Peyer's patch (tissue), 4 donors: ENCODE data around the gene LFNG. TPM values are rescaled to one million over a fixed set of nuclear protein-coding genes. Genes with fewer than 3 reads are reported as not detected.

Experiments
- DNase-seq, 3 donors: peaks; one replicate each; pipeline ENCODE4 v3.0.0-alpha.2; 2017 to 2019
- H3K27ac ChIP-seq, 4 donors: fragments of 200-600 bp; sonication (generic); one replicate each; pipeline ENCODE4 v1.5.1; 2016 to 2019
- H3K27me3 ChIP-seq, 2 donors: fragments of 200-600 bp; sonication (generic); one replicate each; pipeline ENCODE4 v1.5.1; 2019
- H3K36me3 ChIP-seq, 3 donors: fragments of 200-600 bp; sonication (generic); one replicate each; pipeline ENCODE4 v1.5.1; 2016 to 2019
- H3K4me1 ChIP-seq, 4 donors: fragments of 200-600 bp; sonication (generic); one replicate each; pipeline ENCODE4 v1.5.1; 2016 to 2019
- H3K4me3 ChIP-seq, 4 donors: fragments of 200-600 bp; sonication (generic); 1 replicate in 3 of 4; 2 replicates in 1 of 4; pipeline ENCODE4 v1.5.1; 2016 to 2019; ENCODE audit warnings: mild to moderate bottlenecking in 1 of 4
- H3K9me3 ChIP-seq, 4 donors: fragments of 200-600 bp; sonication (generic); one replicate each; pipeline ENCODE4 v1.5.1; 2016 to 2019; ENCODE audit warnings: mild to moderate bottlenecking in 1 of 4
- POLR2A ChIP-seq, 2 donors: fragments of 450-650 bp; IDR thresholded peaks; one replicate each; pipeline ENCODE4 v1.5.1; 2017; ENCODE audit warnings: antibody characterized with exemption in 2 of 2, mild to moderate bottlenecking in 2 of 2, moderate library complexity in 2 of 2
- total RNA-seq, 4 donors: library from RNA; depleted of rRNA; stranded (reverse); fragments of >200 nt; gene quantifications; one replicate each; pipeline ENCODE4 v1.1.0, GENCODE V29; 2016
- TF ChIP-seq, protein P1 (sequence below), 6 experiments: fragments of 450-650 bp in 4 of 6; fragments of 200-600 bp in 2 of 6; sonication (generic) in 1 of 6; IDR thresholded peaks; one replicate each; pipeline ENCODE4 v1.5.1; 2017 to 2019; ENCODE audit warnings: antibody characterized with exemption in 6 of 6, mild to moderate bottlenecking in 3 of 6, moderate library complexity in 1 of 6

Gene LFNG
- total RNA-seq, 4 donors from 2014 or later = 22.3 to 104 (median 41.7) TPM

DNA sequence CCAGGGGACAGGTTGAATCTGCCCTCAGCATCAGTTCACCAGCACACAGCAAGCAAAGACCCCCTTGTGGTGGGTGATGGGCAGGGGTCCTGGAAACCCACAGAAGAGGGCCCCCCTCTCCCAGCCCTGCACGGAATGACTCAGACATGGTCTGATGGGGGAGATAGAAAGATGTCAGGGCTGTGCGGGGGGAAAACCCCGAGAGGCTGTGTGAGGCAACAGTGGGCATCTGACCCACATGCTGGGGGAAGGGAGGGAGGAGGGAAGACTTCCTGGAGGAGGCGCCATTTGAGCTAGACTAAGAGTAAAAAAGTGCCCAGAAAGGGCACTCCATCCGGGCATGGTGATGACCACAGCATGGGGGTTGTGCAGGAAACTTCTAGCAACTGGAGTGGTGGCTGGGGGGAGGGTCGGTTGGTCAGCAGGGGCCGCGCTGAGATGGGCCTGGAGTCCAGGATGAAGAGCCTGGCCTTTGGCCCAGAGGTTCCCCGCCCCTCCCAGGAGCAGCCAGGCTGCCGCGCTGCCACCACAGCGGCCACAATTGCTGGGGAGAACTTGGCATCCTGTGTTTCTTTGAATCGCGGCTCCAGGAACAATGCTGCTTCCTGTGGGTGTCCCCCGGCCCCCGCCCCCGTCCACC, 2.5 kb downstream of the LFNG start:
- Histone ChIP-seq H3K27me3 (no peaks in the 10 kb centered on the region), H3K4me1 (peaks cover 11 to 78% (median 55%) of the 10 kb centered on the region in 4 donors), H3K9me3 (no peaks in the 10 kb centered on the region), H3K36me3 (peaks cover 0 to 23% (median 0%) of the 10 kb centered on the region in 3 donors), H3K27ac (peak overlapping the region; percentile 85 to 99 (median 94)), H3K4me3 (peak overlapping the region; percentile 65 to 73 (median 70))
- peak in 2 of 3 donors; percentile 78 to 82 for DNase-seq
- TF ChIP-seq POLR2A (IDR thresholded peaks at IDR 0.05) = no peak
- TF ChIP-seq, protein P1, sequence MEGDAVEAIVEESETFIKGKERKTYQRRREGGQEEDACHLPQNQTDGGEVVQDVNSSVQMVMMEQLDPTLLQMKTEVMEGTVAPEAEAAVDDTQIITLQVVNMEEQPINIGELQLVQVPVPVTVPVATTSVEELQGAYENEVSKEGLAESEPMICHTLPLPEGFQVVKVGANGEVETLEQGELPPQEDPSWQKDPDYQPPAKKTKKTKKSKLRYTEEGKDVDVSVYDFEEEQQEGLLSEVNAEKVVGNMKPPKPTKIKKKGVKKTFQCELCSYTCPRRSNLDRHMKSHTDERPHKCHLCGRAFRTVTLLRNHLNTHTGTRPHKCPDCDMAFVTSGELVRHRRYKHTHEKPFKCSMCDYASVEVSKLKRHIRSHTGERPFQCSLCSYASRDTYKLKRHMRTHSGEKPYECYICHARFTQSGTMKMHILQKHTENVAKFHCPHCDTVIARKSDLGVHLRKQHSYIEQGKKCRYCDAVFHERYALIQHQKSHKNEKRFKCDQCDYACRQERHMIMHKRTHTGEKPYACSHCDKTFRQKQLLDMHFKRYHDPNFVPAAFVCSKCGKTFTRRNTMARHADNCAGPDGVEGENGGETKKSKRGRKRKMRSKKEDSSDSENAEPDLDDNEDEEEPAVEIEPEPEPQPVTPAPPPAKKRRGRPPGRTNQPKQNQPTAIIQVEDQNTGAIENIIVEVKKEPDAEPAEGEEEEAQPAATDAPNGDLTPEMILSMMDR (IDR thresholded peaks at IDR 0.05) = no peak

DNA sequence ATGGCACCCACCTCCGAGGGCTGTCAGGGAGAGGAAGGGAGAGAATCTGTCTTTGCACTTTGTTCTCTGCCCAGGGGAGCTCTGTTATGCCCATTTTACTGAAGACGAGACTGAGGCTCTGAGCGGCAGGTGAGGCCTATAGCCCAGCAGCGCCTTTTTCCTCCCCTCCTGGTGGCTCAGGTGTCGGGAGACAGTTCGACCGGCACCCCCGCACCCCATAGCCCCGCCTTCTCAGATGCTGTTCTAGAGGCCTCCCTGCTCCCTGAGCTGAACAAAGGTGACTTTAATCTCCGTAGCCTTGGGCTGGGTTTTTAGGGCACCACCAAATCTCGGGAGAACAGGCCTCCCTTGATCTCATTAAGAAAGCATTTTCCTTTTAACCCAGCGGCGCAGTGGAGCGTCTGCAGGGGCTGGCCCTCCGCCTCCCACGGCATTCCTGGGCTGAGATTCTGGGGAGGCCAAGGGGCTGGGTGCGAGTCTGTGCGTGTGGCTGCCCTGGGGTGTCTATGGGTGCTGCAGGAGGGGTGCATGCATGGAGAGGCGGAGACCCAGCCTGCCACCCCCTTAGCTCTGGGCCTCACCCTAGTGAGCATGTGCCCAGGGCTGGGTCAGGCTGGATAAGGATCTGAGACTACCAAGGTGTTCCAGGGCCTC, 3.3 kb downstream of the LFNG start:
- no peaks in the 10 kb centered on the region for H3K9me3 ChIP-seq
- peaks cover 0 to 24% (median 0%) of the 10 kb centered on the region in 3 donors for H3K36me3 ChIP-seq
- H3K4me1 ChIP-seq = peaks cover 15 to 85% (median 63%) of the 10 kb centered on the region in 4 donors
- TF ChIP-seq POLR2A (IDR thresholded peaks at IDR 0.05) = peak in 1 of 2 donors; percentile 63
- TF ChIP-seq, protein P1 (IDR thresholded peaks at IDR 0.05) = peak in 2 of 6 experiments; percentile 14 to 22
- peak overlapping the region; percentile 85 to 99 (median 94) for H3K27ac ChIP-seq
- DNase-seq = peak in 2 of 3 donors; percentile 81 to 84
- no peaks in the 10 kb centered on the region for H3K27me3 ChIP-seq
- peak overlapping the region; percentile 65 to 73 (median 70) for H3K4me3 ChIP-seq

DNA sequence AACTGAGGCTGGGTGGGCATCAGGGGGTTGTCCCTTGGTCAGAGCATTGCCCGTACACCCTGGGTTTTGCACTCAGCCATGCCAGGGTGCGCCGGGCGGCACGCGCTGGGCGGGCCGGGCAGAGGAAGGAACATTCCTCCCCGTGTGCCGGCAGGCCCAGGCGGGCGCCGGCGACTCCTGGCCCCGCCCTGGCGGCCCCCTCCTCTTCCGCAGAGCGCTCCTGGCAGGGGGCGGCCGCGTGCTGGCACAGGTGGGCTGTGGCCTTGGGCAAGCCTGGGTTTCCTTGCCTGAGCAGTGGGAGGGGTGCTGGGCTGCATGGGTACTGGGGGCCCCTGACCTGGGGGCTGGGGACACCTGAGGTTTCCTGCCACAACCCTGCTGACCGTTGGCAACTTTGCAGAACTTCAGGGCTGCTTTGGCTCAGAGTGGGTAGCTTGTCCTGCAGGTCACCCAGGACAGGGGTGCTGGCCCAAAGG, 3.9 kb downstream of the LFNG start:
- Histone ChIP-seq H3K27ac (peak overlapping the region; percentile 85 to 99 (median 94)), H3K9me3 (no peaks in the 10 kb centered on the region), H3K4me1 (peaks cover 15 to 85% (median 64%) of the 10 kb centered on the region in 4 donors), H3K36me3 (peaks cover 0 to 27% (median 0%) of the 10 kb centered on the region in 3 donors), H3K4me3 (peak overlapping the region in 3 of 4 donors; percentile 5 to 73 (median 71)), H3K27me3 (no peaks in the 10 kb centered on the region)
- DNase-seq = peak in 1 of 3 donors; percentile 87
- TF ChIP-seq POLR2A (IDR thresholded peaks at IDR 0.05) = no peak
- TF ChIP-seq, protein P1 (IDR thresholded peaks at IDR 0.05) = no peak

DNA sequence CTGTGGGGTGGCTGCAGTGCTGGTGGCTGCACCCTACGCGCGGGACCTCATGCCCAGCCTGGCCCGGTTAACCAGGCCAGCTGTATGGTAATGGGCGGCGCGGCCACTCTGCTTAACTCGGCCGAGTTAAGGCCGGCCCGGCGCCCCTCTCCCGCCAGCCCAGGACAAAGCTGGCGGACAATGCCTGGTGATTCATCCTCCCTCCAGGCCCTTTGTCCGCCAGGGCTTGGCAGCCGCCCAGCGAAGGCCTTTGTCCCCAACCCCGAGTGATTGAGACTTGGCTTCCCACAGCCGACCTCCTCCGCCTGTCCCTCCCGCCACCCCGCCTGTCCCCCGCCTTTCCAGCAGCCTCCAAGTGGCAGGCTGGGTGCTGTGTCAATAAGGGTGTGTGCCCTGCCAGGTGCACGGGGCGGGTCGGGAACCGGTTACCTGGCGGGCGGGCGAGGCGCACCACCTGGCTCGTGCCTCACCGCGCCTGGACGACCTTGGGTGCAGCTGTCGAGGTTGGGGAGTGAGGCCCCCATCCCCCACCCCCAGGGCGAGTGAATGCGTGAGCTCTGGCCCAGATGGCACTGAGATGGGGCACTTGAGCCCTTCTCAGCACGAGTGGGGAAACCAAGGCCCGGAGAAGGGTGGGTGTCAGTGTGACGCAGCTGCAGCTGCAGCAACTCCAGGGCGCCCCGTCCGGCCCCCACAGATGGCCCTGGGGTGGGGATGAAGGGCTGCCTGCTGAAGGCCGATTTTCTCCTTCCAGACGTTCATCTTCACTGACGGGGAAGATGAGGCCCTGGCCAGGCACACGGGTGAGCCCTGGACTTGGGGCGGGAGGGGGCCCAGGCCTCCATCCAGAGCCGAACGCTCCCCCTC, 4.6 kb downstream of the LFNG start:
- Histone ChIP-seq H3K27ac (peak overlapping the region; percentile 85 to 99 (median 94)), H3K4me3 (peak overlapping the region in 2 of 4 donors; percentile 71 to 73), H3K36me3 (peaks cover 0 to 32% (median 0%) of the 10 kb centered on the region in 3 donors), H3K27me3 (no peaks in the 10 kb centered on the region), H3K4me1 (peaks cover 15 to 85% (median 64%) of the 10 kb centered on the region in 4 donors), H3K9me3 (no peaks in the 10 kb centered on the region)
- DNase-seq = peak in 2 of 3 donors; percentile 94 to 98
- TF ChIP-seq POLR2A (IDR thresholded peaks at IDR 0.05) = peak; percentile 49 to 53
- TF ChIP-seq, protein P1 (IDR thresholded peaks at IDR 0.05) = peak in 3 of 6 experiments; percentile 13 to 21 (median 15)
